RWPE1 (cell line): Measurements from ENCODE around the gene KLHL10.

Experiments used
- CTCF ChIA-PET: fragments of 350-600 bp; sonication (Branson Sonifier 250); formaldehyde crosslinking; extraction: SDS; loops from one replicate; lab custom pipeline; 2021; lab: Yijun Ruan, JAX
- POLR2A ChIA-PET: fragments of 400-600 bp; formaldehyde crosslinking; extraction: SDS; loops from one replicate; lab custom pipeline; 2020; ENCODE audit warnings: antibody characterized with exemption; ENCODE audit not compliant: low non-redundant PET; lab: Yijun Ruan, JAX
- DNase-seq: peaks from one replicate; pipeline ENCODE4 v3.0.0; 2012; ENCODE audit warnings: low spot score
- H3K27ac ChIP-seq: fragments of 450-650 bp; 2 replicates; pipeline ENCODE4 v1.5.1; 2017
- TF ChIP-seq, protein P1 (sequence below): fragments of 450-650 bp; conservative IDR thresholded peaks from 2 replicates; pipeline ENCODE4 v1.5.1; 2017; ENCODE audit warnings: low read depth, mild to moderate bottlenecking

KLHL10 gene

DNA sequence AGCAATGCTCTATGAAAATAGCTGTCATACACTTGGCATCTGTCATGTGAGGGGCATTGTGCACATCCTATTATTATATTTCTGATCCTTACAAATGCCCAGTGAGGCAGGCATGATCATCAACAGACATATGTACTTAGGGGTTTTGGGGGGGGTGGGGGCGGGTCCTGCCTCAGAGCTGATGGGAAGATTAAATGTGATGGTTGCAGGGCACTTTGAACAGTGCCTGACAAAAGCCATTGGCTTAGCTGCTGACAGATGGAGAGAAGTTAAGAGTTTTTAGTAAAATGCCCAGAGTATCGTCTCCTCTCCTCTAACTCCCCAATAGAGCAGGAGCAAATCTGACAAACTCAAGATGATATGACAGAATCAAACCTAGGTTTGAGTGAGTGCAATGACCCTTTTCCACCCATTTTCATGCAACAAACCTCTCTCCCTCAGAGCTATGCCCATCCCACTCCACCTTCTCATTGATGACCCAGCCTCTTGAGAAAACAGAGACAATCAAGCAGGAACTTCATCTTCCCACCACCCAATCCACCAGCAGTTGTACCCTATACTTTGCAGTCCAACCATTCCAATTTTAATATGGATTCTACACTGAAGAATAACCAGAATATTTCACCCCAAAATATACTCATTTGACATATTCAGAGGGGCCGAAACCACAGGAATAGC is 22.8 kb downstream of the KLHL10 start:
- CTCF ChIA-PET, result interaction anchor here (0.6 kb wide), 2 partner anchors 94 to 369 kb away, joined by 3 to 4 read pairs; no protein-coding TSS in a partner anchor
- TF ChIP-seq, protein P1, sequence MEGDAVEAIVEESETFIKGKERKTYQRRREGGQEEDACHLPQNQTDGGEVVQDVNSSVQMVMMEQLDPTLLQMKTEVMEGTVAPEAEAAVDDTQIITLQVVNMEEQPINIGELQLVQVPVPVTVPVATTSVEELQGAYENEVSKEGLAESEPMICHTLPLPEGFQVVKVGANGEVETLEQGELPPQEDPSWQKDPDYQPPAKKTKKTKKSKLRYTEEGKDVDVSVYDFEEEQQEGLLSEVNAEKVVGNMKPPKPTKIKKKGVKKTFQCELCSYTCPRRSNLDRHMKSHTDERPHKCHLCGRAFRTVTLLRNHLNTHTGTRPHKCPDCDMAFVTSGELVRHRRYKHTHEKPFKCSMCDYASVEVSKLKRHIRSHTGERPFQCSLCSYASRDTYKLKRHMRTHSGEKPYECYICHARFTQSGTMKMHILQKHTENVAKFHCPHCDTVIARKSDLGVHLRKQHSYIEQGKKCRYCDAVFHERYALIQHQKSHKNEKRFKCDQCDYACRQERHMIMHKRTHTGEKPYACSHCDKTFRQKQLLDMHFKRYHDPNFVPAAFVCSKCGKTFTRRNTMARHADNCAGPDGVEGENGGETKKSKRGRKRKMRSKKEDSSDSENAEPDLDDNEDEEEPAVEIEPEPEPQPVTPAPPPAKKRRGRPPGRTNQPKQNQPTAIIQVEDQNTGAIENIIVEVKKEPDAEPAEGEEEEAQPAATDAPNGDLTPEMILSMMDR, result no peak
- no peak overlapping the region for H3K27ac ChIP-seq
- DNase-seq, result no peak
- POLR2A ChIA-PET, result no interaction called here

DNA sequence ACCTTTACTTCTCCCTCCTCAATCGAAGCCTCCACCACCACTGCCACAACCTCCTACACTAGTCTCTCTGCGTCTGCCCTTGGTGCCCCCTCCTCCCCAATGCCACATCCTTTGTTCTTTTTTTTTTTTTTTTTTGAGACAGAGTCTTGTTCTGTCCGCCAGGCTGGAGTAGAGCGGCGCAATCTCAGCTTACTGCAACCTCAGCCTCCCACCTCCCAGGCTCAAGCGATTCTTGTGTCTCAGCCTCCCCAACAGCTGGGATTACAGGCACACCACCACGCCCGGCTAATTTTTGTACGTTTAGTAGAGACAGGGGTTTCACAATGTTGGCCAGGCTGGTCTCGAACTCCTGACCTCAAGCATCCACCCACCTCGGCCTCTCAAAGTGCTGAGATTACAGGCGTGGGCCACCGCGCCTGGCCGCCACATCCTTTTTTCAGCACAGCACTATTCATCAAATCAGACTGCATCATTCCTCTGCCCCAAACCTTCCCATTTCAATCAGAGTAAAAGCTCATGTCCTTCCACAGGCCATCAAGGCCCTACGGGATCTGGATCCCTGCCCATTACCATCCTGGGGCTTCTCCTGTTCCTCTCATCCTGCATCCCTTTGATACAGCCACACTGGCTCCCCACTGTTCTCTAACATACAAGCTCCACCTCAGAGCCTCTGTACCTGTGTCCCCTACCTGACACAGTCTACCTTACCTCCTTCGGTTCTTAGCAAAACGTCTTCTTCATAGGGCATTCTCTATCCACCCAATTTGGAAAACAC is 25.6 kb downstream of the KLHL10 start:
- TF ChIP-seq, protein P1, result no peak
- CTCF ChIA-PET, result interaction anchor here (0.7 to 1.4 kb wide), 2 partner anchors 27 to 126 kb away, joined by 3 to 7 read pairs; partner anchors contain the start of gene NT5C3B
- no peak overlapping the region for H3K27ac ChIP-seq
- no peak for DNase-seq
- POLR2A ChIA-PET, result interaction anchor here (1.0 kb wide), 1 partner anchor 67 kb away, joined by 3 read pairs; the partner anchor contains the start of gene ODAD4

DNA sequence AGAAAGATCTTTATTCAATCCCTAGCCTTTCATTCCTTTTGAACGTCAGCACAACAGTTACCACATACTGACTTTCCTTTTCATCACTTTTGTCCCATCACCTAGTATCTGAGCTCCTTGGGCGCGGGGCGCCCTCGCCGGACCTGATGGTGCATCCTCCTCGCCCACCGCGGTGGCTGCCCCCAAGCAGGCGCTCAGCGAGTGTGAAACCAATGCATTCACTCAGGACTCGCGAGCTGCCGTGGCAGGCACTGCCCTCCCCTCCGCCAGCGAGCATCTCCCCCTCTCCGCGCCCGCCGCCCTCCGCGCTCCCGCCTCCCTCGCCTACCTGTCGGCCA is 26.8 kb downstream of the KLHL10 start:
- no peak for DNase-seq
- TF ChIP-seq, protein P1, result no peak
- ChIA-PET CTCF (interaction anchor here (0.9 to 1.4 kb wide), 2 partner anchors 53 to 127 kb away, joined by 3 to 7 read pairs; no protein-coding TSS in a partner anchor), POLR2A (interaction anchor here (1.0 kb wide), 1 partner anchor 66 kb away, joined by 3 read pairs; the partner anchor contains the start of gene ODAD4)
- H3K27ac ChIP-seq, result peak overlapping the region; percentile 85

DNA sequence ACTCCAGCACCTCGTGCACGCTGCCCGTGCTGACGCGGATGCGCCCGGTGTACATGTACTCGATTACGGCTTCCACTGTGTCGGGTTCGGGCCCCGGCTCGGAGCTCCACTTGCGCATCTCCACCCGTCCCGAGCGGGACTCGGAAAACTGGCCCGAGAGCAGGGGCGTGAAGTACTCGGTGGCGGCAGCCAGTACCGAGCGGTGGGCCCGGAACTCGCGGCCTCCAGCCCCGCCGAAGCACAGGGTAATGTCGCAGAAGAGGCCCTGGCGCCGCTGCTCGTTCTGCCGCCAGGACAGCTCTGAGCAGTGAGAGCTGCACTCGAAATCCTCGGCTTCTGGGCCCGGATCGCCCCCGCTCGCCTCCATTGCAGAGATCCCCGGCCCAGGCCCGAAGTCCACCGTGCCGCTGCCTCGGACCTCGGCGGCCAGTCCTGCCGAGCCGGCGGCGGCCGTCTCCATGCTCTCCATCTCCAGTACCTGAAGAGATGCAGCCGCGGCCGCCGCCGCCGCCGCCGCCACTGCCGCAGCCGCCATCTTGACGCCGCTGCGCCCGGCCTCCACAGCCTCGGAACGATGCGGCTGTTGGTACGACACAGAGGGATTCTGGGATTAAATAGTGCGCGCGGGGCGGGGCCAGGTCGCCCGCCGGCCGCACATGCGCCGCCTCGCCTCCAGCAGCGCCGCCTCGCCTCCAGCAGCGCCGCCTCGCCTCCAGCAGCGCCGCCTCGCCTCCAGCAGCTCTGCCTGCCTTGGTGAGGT is 27.4 kb downstream of the KLHL10 start, which contains the start of gene KLHL11:
KLHL11 (minus strand) TSS at position 588 of the 760 bp plus-strand sequence; CDS start at position 535, 53 bp downstream.
- CTCF ChIA-PET, result interaction anchor here (0.9 to 1.4 kb wide), 2 partner anchors 54 to 128 kb away, joined by 3 to 7 read pairs; no protein-coding TSS in a partner anchor
- POLR2A ChIA-PET, result interaction anchor here (0.6 kb wide), 1 partner anchor 42 kb away, joined by 3 read pairs; no protein-coding TSS in a partner anchor
- TF ChIP-seq, protein P1, result no peak
- H3K27ac ChIP-seq, result peak within 1 kb of the TSS; percentile 85
- peak; percentile 90 for DNase-seq

DNA sequence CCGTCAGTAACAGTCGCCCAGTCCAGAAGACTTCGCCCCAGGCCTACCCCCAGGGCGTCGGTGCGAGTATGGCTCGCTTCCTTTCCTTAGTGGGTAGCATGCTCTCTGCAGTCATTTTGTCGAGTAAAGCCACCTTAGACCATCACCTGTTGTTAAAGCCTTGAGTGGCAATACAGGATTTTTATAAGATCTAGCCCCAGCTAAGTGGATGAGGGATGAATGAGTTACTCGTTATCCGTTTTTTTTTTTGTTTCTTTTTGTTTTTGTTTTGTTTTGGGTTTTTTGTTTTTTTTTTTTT is 27.9 kb downstream of the KLHL10 start:
- TF ChIP-seq, protein P1, result no peak
- peak overlapping the region; percentile 85 for H3K27ac ChIP-seq
- CTCF ChIA-PET, result no interaction called here
- DNase-seq, result no peak
- POLR2A ChIA-PET, result interaction anchor here (0.6 kb wide), 1 partner anchor 71 kb away, joined by 4 read pairs; no protein-coding TSS in a partner anchor
